Stomach (tissue), 9 donors: ENCODE data around the gene ZC3H11A. TPM values are rescaled to one million over a fixed set of nuclear protein-coding genes. Genes with fewer than 3 reads are reported as not detected.
"Not testable (repeated sequence)": the region's sequence is repeated elsewhere in the genome, so short reads cannot be mapped to it uniquely, and the experiment has no call there.

ENCODE experiments used
- DNase-seq, 2 donors: peaks; one replicate each; pipeline versions ENCODE4 v3.0.0 to v3.0.0-alpha.2; 2013 to 2019
- H3K27ac ChIP-seq, 5 donors: fragments of 200-600 bp in 4 of 5; sonication (generic) in 4 of 5; one replicate each; pipeline ENCODE4 v1.5.1; 2013 to 2019; ENCODE audit warnings: mild to moderate bottlenecking in 1 of 5, moderate library complexity in 1 of 5
- H3K27me3 ChIP-seq, 3 donors: fragments of 200-600 bp; sonication (generic); one replicate each; pipeline ENCODE4 v1.5.1; 2017 to 2019; ENCODE audit warnings: mixed run types in 1 of 3
- H3K36me3 ChIP-seq, 4 donors: fragments of 200-600 bp; sonication (generic); 1 replicate in 3 of 4; 2 replicates in 1 of 4; pipeline ENCODE4 v1.5.1; 2016 to 2019
- H3K4me1 ChIP-seq, 4 donors: fragments of 200-600 bp; sonication (generic); one replicate each; pipeline ENCODE4 v1.5.1; 2016 to 2019
- H3K4me3 ChIP-seq, 4 donors: fragments of 200-600 bp; sonication (generic) in 3 of 4; one replicate each; pipeline ENCODE4 v1.5.1; 2016 to 2019; ENCODE audit warnings: mild to moderate bottlenecking in 1 of 4
- H3K9me3 ChIP-seq, 4 donors: fragments of 200-600 bp; sonication (generic); one replicate each; pipeline ENCODE4 v1.5.1; 2016 to 2019
- EP300 ChIP-seq: sonication (generic); formaldehyde crosslinking; IDR thresholded peaks from one replicate; pipeline ENCODE4 v1.6.1; 2017; ENCODE audit warnings: antibody characterized with exemption
- POLR2A ChIP-seq, 4 donors: fragments of 450-650 bp; IDR thresholded peaks; one replicate each; pipeline ENCODE4 v1.6.1; 2016; ENCODE audit warnings: antibody characterized with exemption in 4 of 4, control low read depth in 2 of 4, mild to moderate bottlenecking in 1 of 4, moderate library complexity in 1 of 4
- POLR2AphosphoS5 ChIP-seq, 3 donors: sonication (generic); formaldehyde crosslinking; IDR thresholded peaks; one replicate each; pipeline ENCODE4 v1.6.1; 2016; ENCODE audit warnings: antibody characterized with exemption in 3 of 3
- WGBS, 5 donors: extraction: QIAGEN DNeasy Blood & Tissue Kit in 3 of 5; methylation state at CpG; one replicate each; pipeline versions ENCODE4 v1.1.5 to v1.1.7; 2013 to 2018; 5-methylcytosine and 5-hydroxymethylcytosine counted together
- intact Hi-C: fragments of 100-400 bp; cut with DNase I; formaldehyde crosslinking; loops from one replicate; pipeline ENCODE4 v1.15.1; 2023; ENCODE audit warnings: low total_unique reads
- polyA plus RNA-seq, 3 donors: library from polyadenylated mRNA; stranded (reverse); fragments of 200-250 nt; gene quantifications; one replicate each; pipeline ENCODE4 v1.2.3, GENCODE V29; 2013
- total RNA-seq, 5 donors: library from RNA; depleted of rRNA; stranded (reverse); fragments of >200 nt; gene quantifications; one replicate each; pipeline versions ENCODE4 v1.1.0 to v1.2.3, GENCODE V29; 2014 to 2016
- TF ChIP-seq, protein P1 (sequence below), 7 experiments: fragments of 450-650 bp in 4 of 7; fragments of 200-600 bp in 3 of 7; sonication (generic) in 3 of 7; IDR thresholded peaks; one replicate each; pipeline ENCODE4 v1.5.1; 2016 to 2019; ENCODE audit warnings: antibody characterized with exemption in 7 of 7, control low read depth in 2 of 7, mild to moderate bottlenecking in 1 of 7
- donor health status: healthy with polysubstance abuse.
- donor health status: Bipolar disorder and iron deficiency.
- donor health status: healthy.

Gene ZC3H11A
- total and polyA plus RNA-seq, 8 donors = 25.0 to 160 (median 69.4) TPM

DNA sequence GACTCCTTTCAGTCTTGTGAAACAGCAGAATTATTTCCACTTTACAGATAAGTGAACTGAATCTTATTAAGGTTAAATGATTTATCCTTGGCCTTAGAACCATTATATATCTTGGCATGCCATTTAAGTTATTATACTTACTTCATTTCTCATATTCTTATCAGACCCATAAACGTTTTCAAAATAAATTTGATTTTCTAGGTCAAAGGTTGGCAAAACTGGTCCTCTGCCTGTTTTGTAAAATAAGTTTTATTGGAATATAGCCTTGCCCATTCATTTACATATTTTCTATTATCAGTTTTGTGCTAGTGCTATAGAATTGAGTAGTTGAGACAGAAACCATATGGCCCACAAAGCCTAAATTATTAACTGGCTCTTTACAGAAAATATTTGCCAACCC lies 33.1 kb downstream of the ZC3H11A start:
- Histone ChIP-seq H3K27me3 (no peaks in the 10 kb centered on the region), H3K4me1 (peaks cover 0 to 16% (median 7%) of the 10 kb centered on the region in 4 donors), H3K9me3 (no peaks in the 10 kb centered on the region), H3K36me3 (peaks cover 56 to 91% (median 83%) of the 10 kb centered on the region in 4 donors), H3K4me3 (no peak overlapping the region), H3K27ac (peak overlapping the region in 2 of 5 donors; percentile 23 to 40)
- no peak for TF ChIP-seq POLR2AphosphoS5 (IDR thresholded peaks at IDR 0.05)
- TF ChIP-seq, protein P1, sequence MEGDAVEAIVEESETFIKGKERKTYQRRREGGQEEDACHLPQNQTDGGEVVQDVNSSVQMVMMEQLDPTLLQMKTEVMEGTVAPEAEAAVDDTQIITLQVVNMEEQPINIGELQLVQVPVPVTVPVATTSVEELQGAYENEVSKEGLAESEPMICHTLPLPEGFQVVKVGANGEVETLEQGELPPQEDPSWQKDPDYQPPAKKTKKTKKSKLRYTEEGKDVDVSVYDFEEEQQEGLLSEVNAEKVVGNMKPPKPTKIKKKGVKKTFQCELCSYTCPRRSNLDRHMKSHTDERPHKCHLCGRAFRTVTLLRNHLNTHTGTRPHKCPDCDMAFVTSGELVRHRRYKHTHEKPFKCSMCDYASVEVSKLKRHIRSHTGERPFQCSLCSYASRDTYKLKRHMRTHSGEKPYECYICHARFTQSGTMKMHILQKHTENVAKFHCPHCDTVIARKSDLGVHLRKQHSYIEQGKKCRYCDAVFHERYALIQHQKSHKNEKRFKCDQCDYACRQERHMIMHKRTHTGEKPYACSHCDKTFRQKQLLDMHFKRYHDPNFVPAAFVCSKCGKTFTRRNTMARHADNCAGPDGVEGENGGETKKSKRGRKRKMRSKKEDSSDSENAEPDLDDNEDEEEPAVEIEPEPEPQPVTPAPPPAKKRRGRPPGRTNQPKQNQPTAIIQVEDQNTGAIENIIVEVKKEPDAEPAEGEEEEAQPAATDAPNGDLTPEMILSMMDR (IDR thresholded peaks at IDR 0.05) = no peak
- TF ChIP-seq EP300 = no peak
- no peak for DNase-seq
- 20 to 37% (median 28%) methylated on average over 1 of the region's 1 CpG for WGBS, 5 donors
- intact Hi-C loops = no loop called here

DNA sequence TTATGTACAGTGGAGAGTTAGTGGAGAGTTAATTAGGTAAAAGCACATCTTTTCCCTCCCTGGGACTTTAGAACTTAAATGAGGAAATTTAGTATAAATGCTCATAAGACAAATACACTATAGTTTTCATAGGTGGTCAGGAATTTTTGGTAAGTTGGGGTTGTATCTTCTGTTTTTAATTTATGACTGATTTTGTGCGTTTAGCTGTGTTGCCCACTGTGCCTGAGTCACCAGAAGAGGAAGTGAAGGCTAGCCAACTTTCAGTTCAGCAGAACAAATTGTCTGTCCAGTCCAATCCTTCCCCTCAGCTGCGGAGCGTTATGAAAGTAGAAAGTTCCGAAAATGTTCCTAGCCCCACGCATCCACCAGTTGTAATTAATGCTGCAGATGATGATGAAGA lies 33.8 kb downstream of the ZC3H11A start:
- H3K4me3 ChIP-seq, intact Hi-C loops, H3K9me3 ChIP-seq, DNase-seq, H3K27me3 ChIP-seq: not testable (repeated sequence)
- peak overlapping the region in 2 of 5 donors; percentile 23 to 40 for H3K27ac ChIP-seq
- peaks cover 63 to 91% (median 84%) of the 10 kb centered on the region in 4 donors for H3K36me3 ChIP-seq
- peaks cover 0 to 14% (median 5%) of the 10 kb centered on the region in 4 donors for H3K4me1 ChIP-seq
- WGBS, 5 donors = 73 to 88% (median 81%) methylated on average over 5 of the region's 5 CpGs

DNA sequence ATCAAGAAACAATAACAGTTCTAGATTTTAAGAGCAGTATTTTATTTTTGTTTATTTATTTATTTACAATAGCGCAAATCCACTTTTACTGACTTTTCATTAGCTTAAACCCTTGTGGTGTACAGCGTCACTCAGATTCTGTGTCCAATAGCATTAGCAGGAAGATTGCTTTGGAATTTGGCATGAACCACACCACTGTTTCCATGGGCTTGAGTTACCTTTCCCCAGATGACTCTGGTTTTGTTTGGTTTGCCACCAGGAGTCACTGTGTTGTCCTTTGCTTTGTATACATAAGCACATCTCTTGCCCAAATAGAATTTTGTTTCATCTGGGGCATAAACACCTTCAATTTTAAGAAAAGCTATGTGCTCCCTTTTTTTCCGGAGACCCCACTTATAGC lies 40.1 kb downstream of the ZC3H11A start:
- WGBS, 5 donors = 96 to 99% (median 98%) methylated on average over 3 of the region's 3 CpGs
- H3K36me3 ChIP-seq = peaks cover 72 to 100% (median 100%) of the 10 kb centered on the region in 4 donors

GRCh38 chr1:203839081-203839480 lies 43.7 kb downstream of the ZC3H11A start:
- Histone ChIP-seq H3K36me3 (peaks cover 62 to 100% (median 99%) of the 10 kb centered on the region in 4 donors), H3K4me1 (no peaks in the 10 kb centered on the region), H3K27me3 (no peaks in the 10 kb centered on the region), H3K27ac (no peak overlapping the region), H3K4me3 (no peak overlapping the region), H3K9me3 (no peaks in the 10 kb centered on the region)
- TF ChIP-seq EP300 = no peak
- no peak for TF ChIP-seq POLR2A (IDR thresholded peaks at IDR 0.05)
- TF ChIP-seq, protein P1 (IDR thresholded peaks at IDR 0.05) = no peak
- TF ChIP-seq POLR2AphosphoS5 (IDR thresholded peaks at IDR 0.05) = no peak
- DNase-seq = peak in 1 of 2 donors; percentile 46
- intact Hi-C loops = no loop called here
- whole genome bisulfite sequencing, 5 donors = 51 to 62% (median 58%) methylated on average over 5 of the region's 5 CpGs

More for the DNA sequence above, 40.1 kb downstream of the ZC3H11A start:
- Histone ChIP-seq H3K9me3 (no peaks in the 10 kb centered on the region), H3K27me3 (no peaks in the 10 kb centered on the region), H3K4me1 (no peaks in the 10 kb centered on the region), H3K27ac (no peak overlapping the region), H3K4me3 (no peak overlapping the region)
- intact Hi-C loops = no loop called here
- TF ChIP-seq, protein P1 (IDR thresholded peaks at IDR 0.05) = no peak
- DNase-seq = no peak

- Histone ChIP-seq H3K27ac (no peak overlapping the region), H3K4me1 (no peaks in the 10 kb centered on the region), H3K9me3 (no peaks in the 10 kb centered on the region), H3K4me3 (no peak overlapping the region), H3K27me3 (no peaks in the 10 kb centered on the region), H3K36me3 (peaks cover 52 to 100% (median 99%) of the 10 kb centered on the region in 4 donors)
- 96 to 100% (median 98%) methylated on average over 4 of the region's 4 CpGs for WGBS, 5 donors
- TF ChIP-seq POLR2AphosphoS5 (IDR thresholded peaks at IDR 0.05) (no peak), EP300 (no peak), POLR2A (IDR thresholded peaks at IDR 0.05) (no peak)
- TF ChIP-seq, protein P1 (IDR thresholded peaks at IDR 0.05) = no peak
- intact Hi-C loops = no loop called here
- no peak for DNase-seq
These were observed 44.9 kb downstream of the ZC3H11A start for GRCh38 chr1:203840208-203840808.
